H1 (cell line): ENCODE results near the gene WNK2. TPM values are rescaled to one million over a fixed set of nuclear protein-coding genes. Genes with fewer than 3 reads are reported as not detected.

Source experiments
- CTCF ChIA-PET: fragments of 300-600 bp; sonication (Branson Sonifier 250); formaldehyde crosslinking; loops from one replicate; lab custom pipeline; 2021; ENCODE audit not compliant: partially characterized antibody; lab: Charles Lee
- POLR2A ChIA-PET: fragments of 300-600 bp; sonication (Branson Sonifier 250); formaldehyde crosslinking; loops from one replicate; lab custom pipeline; 2021; ENCODE audit warnings: inconsistent platforms; ENCODE audit not compliant: partially characterized antibody; lab: Charles Lee
- DNase-seq, 2 experiments: peaks; one replicate each; pipeline versions ENCODE4 v3.0.0 to v3.0.0-alpha.2; 2010 to 2022; ENCODE audit warnings: low spot score in 2 of 2, low read depth in 1 of 2, mixed read lengths in 1 of 2
- FAIRE-seq: peaks from 2 replicates; lab custom pipeline; 2011; peaks lifted over from hg19 to GRCh38; lab: Jason Lieb, UNC
- H2AFZ ChIP-seq: 2 replicates; pipeline ENCODE4 v1.8.1; 2012; ENCODE audit warnings: low read length, inconsistent platforms
- H2AK5ac ChIP-seq: 2 replicates; pipeline ENCODE4 v1.6.1; 2013; ENCODE audit warnings: low read depth, low read length
- H2BK120ac ChIP-seq: replicated peaks from 2 replicates; pipeline ENCODE3; 2013; ENCODE audit warnings: low read depth, low read length, inconsistent platforms
- H2BK12ac ChIP-seq: 2 replicates; pipeline ENCODE4 v1.6.1; 2013; ENCODE audit warnings: low read depth, low read length
- H2BK15ac ChIP-seq: 2 replicates; pipeline ENCODE4 v1.6.1; 2013; ENCODE audit warnings: low read length
- H2BK20ac ChIP-seq: 2 replicates; pipeline ENCODE4 v1.6.1; 2013; ENCODE audit warnings: low read length
- H2BK5ac ChIP-seq: 2 replicates; pipeline ENCODE4 v1.6.1; 2013; ENCODE audit warnings: low read depth, low read length
- H3K14ac ChIP-seq: 2 replicates; pipeline ENCODE4 v1.6.1; 2013; ENCODE audit warnings: inconsistent platforms; ENCODE audit not compliant: insufficient read length
- H3K18ac ChIP-seq: 2 replicates; pipeline ENCODE4 v1.6.1; 2013; ENCODE audit warnings: low read length; ENCODE audit errors: extremely low read depth
- H3K23ac ChIP-seq: 2 replicates; pipeline ENCODE4 v1.6.1; 2013; ENCODE audit warnings: inconsistent platforms; ENCODE audit not compliant: insufficient read length
- H3K23me2 ChIP-seq: 2 replicates; pipeline ENCODE4 v1.6.1; 2013; ENCODE audit warnings: low read depth, low read length
- H3K27ac ChIP-seq: 2 replicates; pipeline ENCODE4 v1.6.1; 2011; ENCODE audit warnings: low read depth, low read length, inconsistent platforms
- H3K27me3 ChIP-seq, 4 experiments: replicated peaks in 1 of 4; 1 replicate in 1 of 4; 2 replicates in 3 of 4; pipeline versions ENCODE4 v1.6.1 to v1.8.1; 2011 to 2013; ENCODE audit warnings: low read length in 3 of 4, mild to moderate bottlenecking in 3 of 4, inconsistent platforms in 2 of 4, mixed read lengths in 2 of 4, moderate library complexity in 1 of 4; ENCODE audit not compliant: control insufficient read depth in 3 of 4, insufficient read depth in 3 of 4; ENCODE audit errors: extremely low read depth in 1 of 4
- H3K36me3 ChIP-seq, 4 experiments: 2 replicates each; pipeline versions ENCODE4 v1.6.1 to v1.8.1; 2011 to 2013; ENCODE audit warnings: mild to moderate bottlenecking in 4 of 4, low read length in 3 of 4, moderate library complexity in 2 of 4, control low read depth in 1 of 4, inconsistent platforms in 1 of 4; ENCODE audit not compliant: insufficient read depth in 4 of 4, control insufficient read depth in 2 of 4
- H3K4ac ChIP-seq: replicated peaks from 2 replicates; pipeline ENCODE3; 2013; ENCODE audit warnings: low read length, low read depth, mixed read lengths, inconsistent platforms; ENCODE audit not compliant: insufficient read length
- H3K4me1 ChIP-seq, 4 experiments: replicated peaks in 1 of 4; 1 replicate in 1 of 4; 2 replicates in 3 of 4; pipeline versions ENCODE4 v1.6.1 to v1.8.1; 2011 to 2013; ENCODE audit warnings: low read length in 3 of 4, inconsistent platforms in 2 of 4, mixed read lengths in 1 of 4; ENCODE audit not compliant: insufficient read depth in 4 of 4, control insufficient read depth in 3 of 4
- H3K4me2 ChIP-seq, 2 experiments: 2 replicates each; pipeline versions ENCODE4 v1.6.1 to v1.8.1; 2011 to 2013; ENCODE audit warnings: low read depth in 2 of 2, low read length in 2 of 2, control low read depth in 1 of 2, inconsistent platforms in 1 of 2, mild to moderate bottlenecking in 1 of 2; ENCODE audit not compliant: insufficient read depth in 1 of 2
- H3K4me3 ChIP-seq, 4 experiments: fragments of 200-600, 300-600 bp in 1 of 4; sonication (generic), shearing (Covaris generic), sonication (Bioruptor Twin) in 1 of 4; 2 replicates each; pipeline versions ENCODE4 v1.5.1 to v1.8.1; 2011 to 2016; ENCODE audit warnings: low read length in 4 of 4, low read depth in 3 of 4, control low read depth in 2 of 4, inconsistent platforms in 2 of 4, mild to moderate bottlenecking in 2 of 4, mixed read lengths in 1 of 4, moderate library complexity in 1 of 4; ENCODE audit not compliant: insufficient read depth in 2 of 4; ENCODE audit errors: extremely low read depth in 1 of 4
- H3K56ac ChIP-seq: replicated peaks from 2 replicates; pipeline ENCODE3; 2013; ENCODE audit warnings: low read depth, mild to moderate bottlenecking, mixed read lengths, low read length, inconsistent platforms; ENCODE audit not compliant: insufficient read length
- H3K79me1 ChIP-seq: 2 replicates; pipeline ENCODE4 v1.6.1; 2013; ENCODE audit warnings: low read depth, low read length, control low read depth
- H3K79me2 ChIP-seq, 2 experiments: 2 replicates each; pipeline versions ENCODE4 v1.6.1 to v1.8.1; 2012 to 2013; ENCODE audit warnings: low read length in 2 of 2, mild to moderate bottlenecking in 2 of 2, inconsistent platforms in 1 of 2; ENCODE audit not compliant: insufficient read depth in 2 of 2, control insufficient read depth in 1 of 2
- H3K9ac ChIP-seq, 4 experiments: replicated peaks in 1 of 4; 1 replicate in 1 of 4; 2 replicates in 3 of 4; pipeline versions ENCODE4 v1.6.1 to v1.8.1; 2011 to 2013; ENCODE audit warnings: low read depth in 3 of 4, low read length in 3 of 4, control low read depth in 2 of 4, mild to moderate bottlenecking in 2 of 4, moderate library complexity in 2 of 4, inconsistent platforms in 1 of 4; ENCODE audit errors: extremely low read depth in 1 of 4
- H3K9me3 ChIP-seq, 2 experiments: 2 replicates each; pipeline versions ENCODE4 v1.6.1 to v1.8.1; 2012 to 2013; ENCODE audit warnings: mild to moderate bottlenecking in 2 of 2, moderate library complexity in 2 of 2, control low read depth in 1 of 2, inconsistent platforms in 1 of 2, low read depth in 1 of 2, low read length in 1 of 2, mixed read lengths in 1 of 2; ENCODE audit not compliant: insufficient read depth in 2 of 2
- H4K20me1 ChIP-seq, 2 experiments: replicated peaks in 1 of 2; 2 replicates each; pipeline versions ENCODE3 to v1.8.1; 2011 to 2013; ENCODE audit warnings: inconsistent platforms in 2 of 2, low read length in 2 of 2, mild to moderate bottlenecking in 1 of 2; ENCODE audit not compliant: insufficient read depth in 2 of 2, control insufficient read depth in 1 of 2
- H4K5ac ChIP-seq: 2 replicates; pipeline ENCODE4 v1.6.1; 2013; ENCODE audit warnings: low read length, low read depth, mixed read lengths, inconsistent platforms; ENCODE audit not compliant: insufficient read length
- H4K8ac ChIP-seq: 2 replicates; pipeline ENCODE4 v1.8.0; 2013; ENCODE audit warnings: mild to moderate bottlenecking, moderate library complexity, low read length, inconsistent platforms; ENCODE audit not compliant: insufficient read depth; ENCODE audit errors: extremely low read depth
- H4K91ac ChIP-seq: replicated peaks from 2 replicates; pipeline ENCODE3; 2013; ENCODE audit warnings: low read length, mixed read lengths, inconsistent platforms; ENCODE audit not compliant: insufficient read length
- ASH2L ChIP-seq: fragments of 200-600, 300-600 bp; sonication (generic); IDR thresholded peaks from one replicate; pipeline ENCODE4 v1.7.1; 2017; ENCODE audit warnings: low read length
- CBX8 ChIP-seq: fragments of 300-800, 300-1000 bp; sonication (generic); IDR thresholded peaks from 2 replicates; pipeline ENCODE4 v1.7.1; 2016; ENCODE audit warnings: low read depth, low read length, borderline replicate concordance
- CTBP2 ChIP-seq: IDR thresholded peaks from 2 replicates; pipeline ENCODE4 v1.7.0; 2011; ENCODE audit warnings: borderline replicate concordance, mild to moderate bottlenecking, moderate library complexity, mixed read lengths, low read length; ENCODE audit not compliant: insufficient read depth, insufficient read length
- GTF2F1 ChIP-seq: IDR thresholded peaks from 2 replicates; pipeline ENCODE4 v1.6.1; 2012; ENCODE audit warnings: low read depth, low read length, improper control_type of control experiment, borderline replicate concordance
- JUND ChIP-seq: IDR thresholded peaks from 2 replicates; pipeline ENCODE4 v1.6.1; 2011; ENCODE audit warnings: mild to moderate bottlenecking, improper control_type of control experiment, low read length
- MAX ChIP-seq: IDR thresholded peaks from 2 replicates; pipeline ENCODE4 v1.6.1; 2012; ENCODE audit warnings: inconsistent platforms
- POLR2AphosphoS5 ChIP-seq: IDR thresholded peaks from 2 replicates; pipeline ENCODE4 v1.6.1; 2011; ENCODE audit warnings: low read depth, low read length
- POU5F1 ChIP-seq: IDR thresholded peaks from 2 replicates; pipeline ENCODE4 v1.6.1; 2011; ENCODE audit warnings: low read depth, mild to moderate bottlenecking, low read length, moderate library complexity
- RNF2 ChIP-seq: fragments of 200-900, 300-1000 bp; sonication (generic); IDR thresholded peaks from 2 replicates; pipeline ENCODE4 v1.7.1; 2016; ENCODE audit warnings: borderline replicate concordance, low read depth, mild to moderate bottlenecking, antibody characterized with exemption, low read length; ENCODE audit not compliant: poor library complexity, severe bottlenecking; ENCODE audit errors: missing control alignments
- SIRT6 ChIP-seq: IDR thresholded peaks from one replicate; pipeline ENCODE4 v1.7.1; 2012; ENCODE audit warnings: low read length, inconsistent platforms
- SUZ12 ChIP-seq: fragments of 200-600 bp; sonication (generic); IDR thresholded peaks from 2 replicates; pipeline ENCODE4 v1.6.1; 2012; ENCODE audit warnings: mild to moderate bottlenecking, inconsistent platforms, low read length, moderate library complexity, mixed read lengths
- TBP ChIP-seq: IDR thresholded peaks from 2 replicates; pipeline ENCODE4 v1.6.1; 2011; ENCODE audit warnings: low read depth, low read length, improper control_type of control experiment
- TEAD4 ChIP-seq: IDR thresholded peaks from 2 replicates; pipeline ENCODE4 v1.6.1; 2012; ENCODE audit warnings: low read depth, low read length, inconsistent platforms, mixed read lengths
- WGBS, 2 experiments: shearing (Covaris generic) in 1 of 2; methylation state at CpG; one replicate each; pipeline versions ENCODE4 v1.1.6 to v1.1.7; 2013 to 2015; ENCODE audit warnings: low lambda C conversion rate in 2 of 2, mixed read lengths in 2 of 2, inconsistent platforms in 1 of 2, low coverage in 1 of 2, missing lambda C conversion rate in 1 of 2; ENCODE audit not compliant: insufficient replicate concordance in 2 of 2, insufficient coverage in 1 of 2, insufficient read length in 1 of 2; ENCODE audit errors: extremely low coverage in 1 of 2, missing lambda C conversion rate in 1 of 2; 5-methylcytosine and 5-hydroxymethylcytosine counted together
- polyA plus RNA-seq, 7 experiments: library from polyadenylated mRNA; depleted of rRNA in 3 of 7; stranded (reverse) in 5 of 7; unstranded in 2 of 7; fragments of >200 nt in 5 of 7; fragments of 200-250 nt in 2 of 7; gene quantifications; 1 replicate in 5 of 7; 2 replicates in 1 of 7; 4 replicates in 1 of 7; pipeline versions ENCODE4 v1.2.1 to v1.2.3, GENCODE V29; 2011 to 2013; ENCODE audit warnings: missing spikeins in 2 of 7, mixed read lengths in 2 of 7
- total RNA-seq: library from RNA; stranded (reverse); fragmentation: NEBNext Ultra II Directional; extraction: Animal tissue kit (Norgen Biotek cat#: 25700); gene quantifications from 2 replicates; pipeline ENCODE4 v1.2.1, GENCODE V29; 2021

Gene WNK2
- total and polyA plus RNA-seq, 2 of the 8 experiments (the other 6 are each of a cell fraction or from before 2014, with no cell fraction given): 12.0 to 87.2 TPM

GRCh38 chr9:93296889-93297480, 113.0 kb downstream of the WNK2 start:
- POLR2A ChIA-PET: interaction anchor here (1.9 kb wide), 1 partner anchor 11 kb away, joined by 4 read pairs; no protein-coding TSS in a partner anchor
- Histone ChIP-seq H2BK120ac (no peak overlapping the region), H4K8ac (no peak overlapping the region; the same call in 1 of the 2 replicates), H3K23ac (no peak overlapping the region), H3K4ac (no peak overlapping the region), H3K79me2 (no peaks in the 10 kb centered on the region), H3K79me1 (no peaks in the 10 kb centered on the region), H3K9ac (no peak overlapping the region), H3K4me3 (no peak overlapping the region), H3K23me2 (peaks cover 8% of the 10 kb centered on the region; the same call in 1 of the 2 replicates), H3K14ac (no peak overlapping the region), H2BK5ac (no peak overlapping the region), H2AFZ (no peak overlapping the region), H3K56ac (no peak overlapping the region), H3K18ac (peak overlapping the region; percentile 48; the same call in 1 of the 2 replicates), H4K91ac (no peak overlapping the region), H3K4me1 (peaks cover 0 to 4% (median 1%) of the 10 kb centered on the region in 4 experiments; a peak in 1 of 7 replicates), H2BK15ac (no peak overlapping the region), H4K20me1 (peaks cover 0 to 4% of the 10 kb centered on the region in 2 experiments), H2BK20ac (no peak overlapping the region), H3K36me3 (peaks cover 0 to 5% (median 2%) of the 10 kb centered on the region in 4 experiments; a peak in 4 of 8 replicates), H4K5ac (no peak overlapping the region), H3K27ac (no peak overlapping the region), H2BK12ac (0 out of 2 replicates have a peak overlapping the region, but pooled peaks have one; percentile 3), H3K27me3 (no peaks in the 10 kb centered on the region), H3K4me2 (no peak overlapping the region), H2AK5ac (no peak overlapping the region), H3K9me3 (no peaks in the 10 kb centered on the region)
- WGBS, 2 experiments: 88 to 100% methylated on average over 1 to 6 of the region's 17 CpGs
- CTCF ChIA-PET: interaction anchor here (1.2 to 2.4 kb wide), 6 partner anchors 8 to 130 kb away, joined by 3 to 12 read pairs (median 6); no protein-coding TSS in a partner anchor
- DNase-seq (no peak), FAIRE-seq (no peak)
- no peak for TF ChIP-seq SUZ12
- no peak for TF ChIP-seq CTBP2
- TF ChIP-seq SIRT6: no peak
- TF ChIP-seq GTF2F1: no peak
- no peak for TF ChIP-seq POLR2AphosphoS5
- no peak for TF ChIP-seq TEAD4
- no peak for TF ChIP-seq ASH2L
- no peak for TF ChIP-seq TBP
- TF ChIP-seq POU5F1: no peak
- TF ChIP-seq CBX8: no peak
- no peak for TF ChIP-seq JUND
- no peak for TF ChIP-seq RNF2
- TF ChIP-seq MAX: no peak
